Gastroesophageal sphincter (tissue), 3 donors: ENCODE measurements around the gene AURKAIP1.

Source experiments
- POLR2A ChIP-seq, 2 donors: fragments of 450-650 bp; IDR thresholded peaks; one replicate each; pipeline ENCODE4 v1.6.1; 2017; ENCODE audit warnings: antibody characterized with exemption in 2 of 2, mild to moderate bottlenecking in 2 of 2, moderate library complexity in 1 of 2
- TF ChIP-seq, protein P1 (sequence below), 4 experiments: fragments of 200-600 bp in 2 of 4; fragments of 450-650 bp in 2 of 4; sonication (generic) in 1 of 4; IDR thresholded peaks; one replicate each; pipeline ENCODE4 v1.5.1; 2017 to 2019; ENCODE audit warnings: antibody characterized with exemption in 4 of 4, mild to moderate bottlenecking in 2 of 4, moderate library complexity in 2 of 4

DNA sequence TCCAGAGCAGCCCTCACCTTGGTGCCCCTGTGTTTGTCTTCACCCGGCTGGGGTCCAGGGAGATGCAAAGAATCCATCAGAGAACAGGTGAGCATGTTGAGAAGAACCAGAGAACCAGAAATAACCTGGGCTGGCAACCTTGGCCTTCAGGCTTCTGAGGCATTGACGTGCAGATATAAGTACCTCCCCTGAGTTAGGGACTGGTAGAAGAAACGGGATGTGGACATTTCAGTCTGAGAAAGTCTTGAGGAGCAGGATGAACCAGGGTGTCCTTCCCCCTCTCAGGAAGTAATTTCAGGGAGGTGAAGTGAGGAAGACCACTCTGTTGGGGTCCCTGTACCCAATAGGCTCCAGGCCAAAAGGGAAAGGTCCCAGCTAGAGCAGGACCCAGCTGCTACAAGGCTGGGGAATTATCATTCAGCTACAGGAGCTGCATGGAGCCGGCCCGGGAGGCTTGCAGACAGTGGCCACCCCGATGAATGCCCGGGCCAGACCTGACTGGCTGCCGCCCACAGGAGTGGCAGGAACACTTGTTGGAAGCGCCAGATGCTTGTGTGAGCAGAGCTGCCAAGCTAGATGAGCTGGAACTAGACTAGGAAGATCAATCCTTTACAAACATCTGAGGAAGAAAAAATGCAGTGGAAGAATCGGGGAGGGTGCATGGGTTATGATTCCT lies 1.7 kb upstream of the AURKAIP1 start:
- no peak for TF ChIP-seq POLR2A (IDR thresholded peaks at IDR 0.05)
- TF ChIP-seq, protein P1, sequence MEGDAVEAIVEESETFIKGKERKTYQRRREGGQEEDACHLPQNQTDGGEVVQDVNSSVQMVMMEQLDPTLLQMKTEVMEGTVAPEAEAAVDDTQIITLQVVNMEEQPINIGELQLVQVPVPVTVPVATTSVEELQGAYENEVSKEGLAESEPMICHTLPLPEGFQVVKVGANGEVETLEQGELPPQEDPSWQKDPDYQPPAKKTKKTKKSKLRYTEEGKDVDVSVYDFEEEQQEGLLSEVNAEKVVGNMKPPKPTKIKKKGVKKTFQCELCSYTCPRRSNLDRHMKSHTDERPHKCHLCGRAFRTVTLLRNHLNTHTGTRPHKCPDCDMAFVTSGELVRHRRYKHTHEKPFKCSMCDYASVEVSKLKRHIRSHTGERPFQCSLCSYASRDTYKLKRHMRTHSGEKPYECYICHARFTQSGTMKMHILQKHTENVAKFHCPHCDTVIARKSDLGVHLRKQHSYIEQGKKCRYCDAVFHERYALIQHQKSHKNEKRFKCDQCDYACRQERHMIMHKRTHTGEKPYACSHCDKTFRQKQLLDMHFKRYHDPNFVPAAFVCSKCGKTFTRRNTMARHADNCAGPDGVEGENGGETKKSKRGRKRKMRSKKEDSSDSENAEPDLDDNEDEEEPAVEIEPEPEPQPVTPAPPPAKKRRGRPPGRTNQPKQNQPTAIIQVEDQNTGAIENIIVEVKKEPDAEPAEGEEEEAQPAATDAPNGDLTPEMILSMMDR (IDR thresholded peaks at IDR 0.05): no peak
